Fibroblast of the conjunctiva (primary cell): Measurements from ENCODE around the gene CDH12.
A peak's percentile ranks its signal among the peaks of the same experiment; 100 is the strongest.
"Not testable (repeated sequence)": the region's sequence is repeated elsewhere in the genome, so short reads cannot be mapped to it uniquely, and the experiment has no call there.

Experiments used
- DNase-seq: peaks from one replicate; pipeline ENCODE4 v3.0.0-alpha.2; 2010; ENCODE audit warnings: low read depth

The CDH12 gene

GRCh38 chr5:22432905-22433304 is 420.2 kb downstream of the CDH12 start:
- no peak for DNase-seq

- no peak for DNase-seq
Observed at GRCh38 chr5:22431840-22432239, 421.3 kb downstream of the CDH12 start.

DNA sequence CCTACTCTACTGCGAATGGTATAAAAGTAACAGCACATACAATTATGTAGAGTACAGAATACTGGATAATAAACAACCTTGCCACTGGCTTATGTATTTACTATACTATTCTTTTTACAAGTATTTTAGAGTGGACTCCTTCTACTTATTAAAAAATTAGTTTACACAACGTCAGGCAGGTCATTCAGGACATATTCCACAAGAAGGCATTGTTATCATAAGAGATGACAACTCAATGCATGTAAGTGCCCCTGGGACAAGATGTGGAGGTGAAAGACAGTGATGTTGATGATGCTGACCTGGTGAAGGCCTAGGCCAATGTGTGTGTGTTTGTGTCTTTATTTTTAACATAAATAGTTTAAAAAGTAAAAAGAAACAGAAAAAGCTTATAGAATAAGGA is 421.7 kb downstream of the CDH12 start:
- no peak for DNase-seq

GRCh38 chr5:22411554-22412349 is 441.4 kb downstream of the CDH12 start:
- no peak for DNase-seq

GRCh38 chr5:22391956-22392355 is 461.2 kb downstream of the CDH12 start:
- no peak for DNase-seq

GRCh38 chr5:22390888-22391287 is 462.3 kb downstream of the CDH12 start:
- no peak for DNase-seq

- DNase-seq, result no peak
Observed at GRCh38 chr5:22372826-22373660, 480.1 kb downstream of the CDH12 start.

DNA sequence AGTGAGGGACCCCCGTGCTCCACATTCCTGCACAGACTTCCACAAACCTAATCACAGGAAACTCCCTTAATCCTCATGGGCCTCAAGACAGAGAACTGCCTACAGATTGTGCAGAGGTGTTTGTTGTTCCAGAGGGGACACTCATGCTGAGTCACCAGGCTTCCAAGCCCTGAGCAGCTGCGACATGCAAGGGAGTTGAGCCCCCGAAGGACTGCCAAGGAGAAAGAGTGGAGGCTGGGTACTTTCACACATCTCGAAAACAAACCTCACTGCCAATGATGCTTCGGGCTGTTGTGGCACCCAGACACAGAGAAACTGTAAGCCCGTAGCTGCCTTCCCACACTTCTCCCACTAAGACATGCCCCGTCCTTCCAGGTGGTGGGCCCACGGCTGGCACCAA is 480.8 kb downstream of the CDH12 start:
- DNase-seq, result peak; percentile 16

- DNase-seq, result no peak
Observed at GRCh38 chr5:22354956-22355355, 498.2 kb downstream of the CDH12 start.

DNA sequence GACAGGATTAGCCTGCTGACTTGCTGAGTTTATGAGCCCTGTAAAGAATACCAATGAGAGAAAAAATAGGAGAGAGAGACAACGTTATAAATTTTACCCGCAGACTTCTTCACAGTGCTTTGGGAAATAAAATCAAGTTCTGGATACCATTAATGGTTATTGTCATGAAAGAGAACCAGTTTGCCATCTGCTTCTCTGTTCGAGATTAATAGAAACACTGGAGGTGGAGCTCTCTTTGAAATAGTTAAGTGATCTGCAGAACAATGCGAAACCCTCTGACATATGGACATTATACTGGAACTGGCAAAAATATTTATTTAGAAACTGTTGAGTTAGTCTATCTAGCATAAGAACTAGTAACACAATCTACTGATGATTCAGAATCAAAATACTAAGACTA is 500.7 kb downstream of the CDH12 start:
- no peak for DNase-seq

DNA sequence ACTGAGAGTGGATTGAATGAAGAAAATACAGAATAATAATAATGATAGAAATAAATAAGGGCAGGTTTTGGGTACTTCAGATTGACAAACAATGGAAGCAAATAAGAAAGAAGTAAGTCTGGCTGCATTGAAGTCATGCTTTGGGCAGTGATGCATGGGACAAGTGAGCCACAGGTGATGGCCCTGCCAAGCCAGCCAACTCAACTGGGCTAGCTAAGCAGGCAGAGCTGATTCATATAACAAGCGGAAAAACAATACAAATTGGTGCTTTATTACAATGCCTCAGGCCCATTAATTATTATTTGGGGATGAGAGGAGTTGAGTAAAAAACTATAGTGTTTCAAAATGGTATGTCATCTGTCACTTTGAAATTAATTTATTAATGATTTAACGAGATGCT is 502.0 kb downstream of the CDH12 start:
- no peak for DNase-seq

DNA sequence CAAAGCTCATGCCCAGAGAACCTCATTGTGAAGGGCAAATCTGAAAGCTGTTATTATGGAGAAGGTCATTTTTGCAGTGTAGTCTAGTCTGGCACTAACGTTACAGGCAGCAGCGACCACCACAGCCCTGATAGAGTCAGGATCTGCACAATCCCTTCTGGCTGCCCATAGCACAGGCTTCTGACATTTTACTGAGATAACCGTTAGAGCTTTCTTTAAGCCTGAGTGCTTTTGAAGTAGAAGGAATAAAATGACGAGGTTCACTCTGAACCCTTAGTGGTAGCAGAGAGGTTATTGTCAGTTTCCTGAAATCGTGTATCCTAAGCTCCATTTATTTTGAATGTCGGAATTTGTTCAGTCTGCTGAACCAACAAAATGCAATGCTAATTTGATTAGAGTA is 505.1 kb downstream of the CDH12 start:
- no peak for DNase-seq

DNA sequence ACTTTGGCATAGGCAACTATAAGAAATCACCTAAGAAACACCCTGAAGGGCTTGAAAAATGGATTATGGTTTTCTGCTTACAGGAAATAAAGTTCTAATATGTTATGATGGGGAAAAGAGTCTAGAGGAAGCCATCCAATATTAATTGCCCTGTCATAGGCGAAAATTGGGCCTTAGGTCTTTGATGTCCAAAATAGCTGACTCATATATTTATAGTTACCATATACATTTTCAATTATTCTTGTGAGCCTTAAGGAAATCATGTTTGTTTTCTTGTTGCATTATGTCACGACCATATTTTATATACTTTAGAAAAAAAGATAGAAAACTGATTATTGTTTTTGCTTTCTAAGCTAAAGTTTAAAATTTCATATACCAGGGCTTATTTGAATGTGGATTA is 509.1 kb downstream of the CDH12 start:
- no peak for DNase-seq

- DNase-seq, result no peak
Observed at GRCh38 chr5:22341406-22341805, 511.7 kb downstream of the CDH12 start.

- not testable (repeated sequence) for DNase-seq
Observed at GRCh38 chr5:22332949-22333348, 520.2 kb downstream of the CDH12 start.

DNA sequence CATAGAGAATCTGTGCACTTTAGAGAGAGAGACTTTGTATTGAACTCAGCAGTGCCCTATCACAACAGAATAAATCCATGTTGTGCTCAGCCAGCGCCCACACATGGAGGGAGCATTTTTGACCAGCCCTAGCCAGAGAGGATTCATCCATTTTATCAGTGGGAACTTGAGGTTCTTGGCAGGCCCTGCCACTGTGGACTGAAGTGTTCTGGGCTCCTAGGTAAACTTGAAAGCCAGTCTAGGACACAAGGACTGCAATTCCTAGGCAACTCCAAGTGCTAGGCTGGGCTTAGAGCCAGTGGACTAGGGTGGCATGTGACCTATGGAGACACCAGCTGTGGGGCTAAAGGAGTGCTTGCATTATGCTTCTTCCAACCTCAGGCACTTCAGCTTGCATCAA is 523.5 kb downstream of the CDH12 start:
- no peak for DNase-seq

DNA sequence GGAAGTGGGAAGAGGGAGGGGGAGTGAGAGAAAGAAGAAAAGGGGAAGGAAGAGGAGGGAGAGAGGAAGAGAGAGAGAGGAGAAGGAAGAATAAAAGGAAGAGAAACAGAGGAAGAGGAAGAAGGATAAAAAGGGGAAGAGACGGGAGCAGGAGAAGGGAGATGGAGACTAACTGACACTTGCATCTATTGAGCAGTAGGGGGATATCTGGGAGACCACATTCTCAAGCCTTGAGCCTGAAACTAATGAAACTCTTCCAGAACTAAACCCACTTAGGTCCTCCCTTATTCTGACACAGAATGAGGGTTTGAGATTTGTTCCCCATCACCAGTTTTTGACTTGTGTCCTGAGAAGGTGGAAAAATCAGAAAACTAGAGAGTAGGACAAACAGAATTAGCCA is 533.3 kb downstream of the CDH12 start:
- no peak for DNase-seq

- no peak for DNase-seq
Observed at GRCh38 chr5:22316294-22316693, 536.9 kb downstream of the CDH12 start.

DNA sequence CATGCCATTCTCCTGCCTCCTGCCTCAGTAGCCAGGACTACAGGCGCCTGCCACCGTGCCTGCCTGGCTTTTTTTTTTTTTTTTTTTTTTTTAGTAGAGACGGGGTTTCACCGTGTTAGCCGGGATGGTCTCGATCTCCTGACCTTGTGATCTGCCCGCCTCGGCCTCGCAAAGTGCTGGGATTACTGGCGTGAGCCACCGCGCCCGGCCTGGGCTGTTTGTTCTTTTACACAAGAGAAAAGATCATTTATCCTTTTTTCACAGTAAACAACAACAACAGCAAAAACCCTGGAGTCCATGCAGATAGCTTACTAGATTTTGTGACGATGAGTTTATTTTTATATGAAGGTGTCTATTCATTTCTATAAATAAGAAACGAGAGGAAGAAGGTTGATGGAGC is 538.1 kb downstream of the CDH12 start:
- DNase-seq, result not testable (repeated sequence)

DNA sequence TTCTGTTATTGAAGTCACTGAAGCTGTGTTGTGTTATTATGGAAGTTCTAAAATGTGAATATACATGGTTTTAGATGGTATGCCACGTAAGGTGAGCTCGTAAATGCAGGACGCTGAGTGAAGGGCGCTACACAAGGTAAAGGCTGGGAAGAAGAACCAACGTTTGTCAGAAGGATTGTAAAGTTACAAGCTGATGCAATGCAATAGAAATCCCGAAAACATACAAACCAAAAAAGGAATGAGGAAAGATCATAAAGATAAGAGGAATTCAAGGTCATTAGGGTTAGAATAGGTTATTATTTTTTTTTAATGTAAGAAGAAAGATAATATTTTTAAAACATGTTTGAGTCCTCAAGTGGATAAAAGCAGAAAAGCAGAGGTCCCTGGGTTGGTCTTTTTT is 538.6 kb downstream of the CDH12 start:
- DNase-seq, result no peak

GRCh38 chr5:22306011-22306410 is 547.1 kb downstream of the CDH12 start:
- DNase-seq, result no peak

GRCh38 chr5:22295832-22296231 is 557.3 kb downstream of the CDH12 start:
- no peak for DNase-seq

DNA sequence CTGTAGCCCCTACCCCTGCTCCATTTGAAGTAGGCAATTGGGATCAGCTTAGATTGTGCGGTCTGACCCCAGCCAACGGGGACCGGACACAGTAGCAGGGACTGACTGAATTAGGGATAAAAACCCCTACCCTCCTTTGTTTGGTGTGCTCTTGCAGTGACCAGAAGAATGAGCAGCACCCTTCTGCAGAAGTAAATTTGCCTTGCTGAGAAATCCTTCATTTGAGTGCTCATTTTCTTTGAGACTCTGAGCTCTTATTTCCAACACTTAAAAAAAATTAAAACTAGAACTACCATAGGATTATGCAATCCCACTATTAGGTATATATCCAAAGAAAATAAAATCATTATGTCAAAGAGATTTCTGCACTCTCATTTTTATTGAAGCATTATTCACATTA is 560.0 kb downstream of the CDH12 start:
- DNase-seq, result no peak
